Measurements from ENCODE around the gene KCNJ4. TPM values are rescaled to one million over a fixed set of nuclear protein-coding genes. Genes with fewer than 3 reads are reported as not detected.

Gene KCNJ4
- not detected in 2 replicates for total RNA-seq

GRCh38 chr22:38455076-38455529, at the start of gene KCNJ4:
Gene KCNJ4, minus strand, starts transcription at chr22:38455199. Its CDS starts 27,067 bp downstream, at chr22:38428132.

GRCh38 chr22:38467904-38468442, 13.0 kb upstream of the KCNJ4 start, which contains the start of gene KDELR3:
Gene KDELR3, plus strand, starts transcription at chr22:38468096. Its CDS starts 138 bp downstream, at chr22:38468234.

Other genes starting within 250 kb of the KCNJ4 start
- 34.4 and 35.1 TPM in 2 replicates for gene TMEM184B, start 182.2 kb downstream of the KCNJ4 start, total RNA-seq
- gene CSNK1E, start 137.8 kb downstream of the KCNJ4 start, total RNA-seq = 84.9 and 97.3 TPM in 2 replicates
- 172 and 206 TPM in 2 replicates for gene KDELR3, start 12.9 kb upstream of the KCNJ4 start, total RNA-seq
- gene DDX17, start 51.1 kb upstream of the KCNJ4 start, total RNA-seq = 403 and 461 TPM in 2 replicates
- 10.3 and 11.5 TPM in 2 replicates for gene DMC1, start 115.0 kb upstream of the KCNJ4 start, total RNA-seq
- gene FAM227A, start 201.2 kb upstream of the KCNJ4 start, total RNA-seq = 3.1 and 3.3 TPM in 2 replicates
- 16.1 and 19.7 TPM in 2 replicates for gene CBY1, start 201.4 kb upstream of the KCNJ4 start, total RNA-seq
- gene TOMM22, start 226.8 kb upstream of the KCNJ4 start, total RNA-seq = 70.9 and 76.4 TPM in 2 replicates
- gene JOSD1, start 245.7 kb upstream of the KCNJ4 start, total RNA-seq = 56.5 and 66.5 TPM in 2 replicates

All from articular chondrocyte of knee joint (primary cell).